Superior temporal gyrus (tissue), 1 donor: ENCODE data around the gene PARP11.

Source experiments
- DNase-seq: peaks from one replicate; pipeline ENCODE4 v3.0.0-alpha.2; 2016; ENCODE audit errors: extremely low spot score

The PARP11 gene

GRCh38 chr12:3872800-3873636, at the start of gene PARP11:
Gene PARP11 (minus strand): TSS chr12:3873399. CDS start chr12:3873229, 170 bp downstream.
- peak; percentile 96 for DNase-seq

- DNase-seq = no peak
Measured at GRCh38 chr12:3922033-3922432, 48.8 kb upstream of the PARP11 start.

DNA sequence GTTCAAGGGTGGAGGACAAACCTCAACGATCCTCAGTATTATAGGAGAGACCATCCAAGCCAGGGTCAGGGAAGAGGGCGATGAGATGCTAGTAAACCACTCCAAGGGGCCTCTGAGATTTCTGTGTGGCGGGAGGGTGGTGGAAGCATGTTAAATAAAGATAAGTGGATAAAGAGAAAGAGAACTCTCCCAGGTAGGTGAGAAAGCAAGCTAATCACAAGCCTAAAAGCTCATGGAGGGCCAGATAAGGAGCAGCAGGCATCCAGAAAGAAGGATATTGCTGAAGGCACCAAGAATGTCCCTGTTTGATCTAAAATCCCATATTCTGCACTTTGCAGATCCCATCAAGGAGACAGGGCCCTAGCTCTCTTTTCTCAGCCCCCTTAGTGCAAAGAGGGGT, 48.3 kb upstream of the PARP11 start:
- no peak for DNase-seq

DNA sequence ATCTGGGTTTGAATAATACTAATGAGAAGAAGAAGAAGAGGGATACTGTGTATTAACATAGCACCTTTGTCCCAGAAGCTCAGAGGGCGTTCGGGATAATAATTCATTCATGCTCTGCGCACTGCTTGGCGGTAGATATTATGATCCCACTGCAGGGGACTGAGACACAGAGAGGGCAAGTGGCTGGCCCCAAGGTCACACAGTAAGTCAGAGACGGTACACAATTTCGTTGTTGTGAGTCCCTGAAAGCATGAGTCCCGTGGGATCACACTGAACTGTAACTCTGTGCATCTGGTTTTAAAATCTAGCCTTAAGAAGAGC, 47.9 kb upstream of the PARP11 start:
- no peak for DNase-seq

GRCh38 chr12:3920351-3921150, 47.4 kb upstream of the PARP11 start:
- DNase-seq = no peak

DNA sequence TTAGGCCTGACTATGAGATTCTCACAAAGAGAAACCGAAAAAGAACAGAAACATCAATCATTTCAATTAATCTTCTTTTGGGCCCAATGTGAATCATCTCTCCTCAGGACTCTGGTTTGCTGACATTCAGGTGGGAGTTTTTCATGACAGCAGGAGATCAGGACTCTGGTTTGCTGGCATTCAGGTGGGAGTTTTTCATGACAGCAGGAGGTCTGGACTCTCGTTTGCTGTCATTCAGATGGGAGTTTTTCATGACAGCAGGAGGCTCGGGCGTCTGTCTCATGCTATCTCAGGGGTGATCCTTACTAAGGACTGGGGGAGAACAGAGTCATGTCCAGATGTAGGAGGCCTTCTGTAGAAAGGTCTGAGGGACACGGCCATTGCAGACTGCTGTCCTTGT, 40.1 kb upstream of the PARP11 start:
- no peak for DNase-seq

DNA sequence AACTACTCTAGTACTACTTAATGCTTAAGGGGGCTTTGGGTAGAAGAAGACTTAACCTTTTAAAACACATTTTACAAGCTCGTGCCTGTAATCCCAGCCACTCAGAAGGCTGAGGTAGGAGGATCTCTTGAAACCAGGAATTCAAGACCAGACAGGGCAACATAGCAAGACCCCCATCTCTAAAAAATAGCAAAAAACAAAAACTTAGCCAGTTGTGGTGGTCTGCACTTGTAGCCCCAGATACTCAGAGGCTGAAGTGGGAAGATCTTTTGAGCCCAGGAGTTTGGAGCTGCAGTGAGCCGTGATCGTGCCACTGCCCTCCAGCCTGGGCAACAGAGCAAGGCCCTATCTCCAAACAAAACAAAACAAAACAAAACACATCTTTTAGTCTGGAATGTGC, 39.7 kb upstream of the PARP11 start:
- DNase-seq = no peak

GRCh38 chr12:3911409-3911808, 38.2 kb upstream of the PARP11 start:
- DNase-seq = no peak

GRCh38 chr12:3905664-3906063, 32.5 kb upstream of the PARP11 start:
- no peak for DNase-seq

DNA sequence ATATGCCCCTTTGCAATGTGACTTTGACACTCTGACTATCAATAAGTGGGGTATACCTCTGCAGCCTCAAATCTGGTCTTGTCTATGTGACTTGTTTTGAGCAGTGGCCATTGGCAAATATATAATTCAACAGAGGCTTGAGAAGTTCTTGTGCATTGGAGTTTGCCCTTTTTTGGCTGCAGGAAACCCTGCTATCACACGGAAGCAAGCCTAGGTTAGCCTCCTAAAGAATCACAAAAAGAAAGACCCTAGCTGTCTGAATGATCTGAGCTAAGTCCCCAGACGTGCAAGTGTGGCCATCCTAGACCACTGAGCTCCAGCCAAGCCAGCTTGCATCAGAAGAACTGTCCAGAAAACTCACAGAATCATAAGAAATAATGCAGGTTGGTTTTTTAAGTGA, 31.8 kb upstream of the PARP11 start:
- no peak for DNase-seq

GRCh38 chr12:3902921-3903320, 29.7 kb upstream of the PARP11 start:
- DNase-seq = no peak

GRCh38 chr12:3901116-3901515, 27.9 kb upstream of the PARP11 start:
- DNase-seq = no peak

GRCh38 chr12:3898756-3899155, 25.6 kb upstream of the PARP11 start:
- DNase-seq = no peak

GRCh38 chr12:3897371-3897971, 24.3 kb upstream of the PARP11 start:
- DNase-seq = no peak

GRCh38 chr12:3896801-3897351, 23.7 kb upstream of the PARP11 start:
- no peak for DNase-seq

DNA sequence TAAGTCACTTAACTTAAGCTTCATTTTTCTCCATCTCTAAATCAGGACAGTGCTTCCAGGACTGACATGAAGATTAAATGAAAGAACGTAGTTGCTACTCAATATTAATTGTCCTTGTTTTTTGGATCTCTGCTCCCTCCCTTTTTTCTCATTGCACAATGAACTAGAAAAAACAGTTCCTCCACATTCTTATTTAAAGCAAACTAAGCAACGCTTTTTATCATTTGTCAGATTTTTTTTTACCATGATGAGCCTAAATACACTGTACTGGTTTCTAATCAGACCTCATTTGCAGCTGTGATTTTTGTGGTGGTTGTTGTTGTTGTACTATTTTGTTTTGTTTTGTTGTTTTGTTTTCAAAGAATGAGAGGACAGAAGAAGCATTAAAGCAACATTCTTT, 23.2 kb upstream of the PARP11 start:
- no peak for DNase-seq

DNA sequence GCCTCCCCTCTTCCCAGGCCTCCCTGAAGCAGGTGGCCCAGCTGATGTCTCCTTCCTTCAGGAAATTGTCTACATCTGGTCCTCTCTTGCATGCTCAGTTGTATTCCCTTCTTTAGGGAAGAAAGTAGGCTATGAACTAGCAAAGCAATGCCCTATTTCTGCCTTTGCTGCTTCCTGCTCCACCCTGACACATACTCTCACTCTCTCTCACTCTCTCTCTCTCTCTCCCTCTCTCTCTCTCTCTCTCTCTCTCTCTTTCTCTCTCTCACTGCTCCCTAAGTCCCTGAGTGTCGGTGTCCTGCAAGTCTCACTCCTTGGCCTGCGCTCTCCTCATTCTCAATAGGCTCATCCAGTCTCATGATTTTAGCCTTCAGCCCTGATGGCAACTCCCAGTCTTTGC, 19.4 kb upstream of the PARP11 start:
- no peak for DNase-seq

- DNase-seq = no peak
Measured at GRCh38 chr12:3891201-3891600, 18.0 kb upstream of the PARP11 start.

GRCh38 chr12:3888659-3889058, 15.5 kb upstream of the PARP11 start:
- DNase-seq = no peak

DNA sequence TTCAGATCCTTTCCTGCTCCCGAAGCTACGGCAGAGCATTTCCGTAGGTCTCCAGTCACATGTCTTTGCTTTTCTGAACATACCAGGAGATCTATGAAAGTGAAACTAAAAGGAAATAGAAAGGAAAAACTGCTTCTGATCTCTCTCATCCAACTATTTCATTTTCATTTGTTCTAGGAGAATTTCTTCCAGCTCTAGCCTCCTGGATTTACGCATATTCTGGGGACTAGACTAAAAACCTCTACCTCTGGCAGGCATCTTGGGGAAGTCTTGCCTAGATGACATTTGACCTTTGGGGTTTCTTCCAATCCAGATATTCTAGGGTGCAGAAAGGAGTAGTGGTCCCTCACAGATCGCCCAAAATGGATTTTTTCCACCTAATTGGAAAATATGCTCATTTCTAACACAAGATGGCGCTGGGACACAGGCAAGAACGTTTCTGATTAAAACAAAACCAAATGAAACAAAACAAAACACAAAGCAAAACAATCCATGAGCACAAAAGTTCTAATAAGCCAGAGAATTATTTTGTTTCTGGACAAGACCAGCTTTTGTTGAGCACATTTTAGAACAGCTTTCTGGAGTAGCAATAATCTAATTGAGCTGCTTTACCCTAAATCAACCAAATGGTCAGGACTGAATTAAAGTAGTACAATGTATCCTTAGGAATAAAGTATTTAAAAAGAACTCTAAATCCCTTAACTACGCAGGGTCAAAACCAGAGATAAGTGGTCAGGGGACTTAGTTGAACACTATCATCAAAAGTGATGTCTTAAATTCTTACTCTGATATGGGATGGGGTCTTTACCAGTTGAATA, 12.3 kb upstream of the PARP11 start:
- peak; percentile 82 for DNase-seq

- no peak for DNase-seq
Measured at GRCh38 chr12:3884671-3885070, 11.5 kb upstream of the PARP11 start.
